MM.1S (cell line): ENCODE results near the gene TBC1D3I.
"Not testable (repeated sequence)": the region's sequence is repeated elsewhere in the genome, so short reads cannot be mapped to it uniquely, and the experiment has no call there.

Experiments
- DNase-seq: peaks from one replicate; pipeline ENCODE4 v3.0.0-alpha.2; 2015
- H2AFZ ChIP-seq: fragments of 300-600 bp; sonication (generic); 2 replicates; pipeline ENCODE4 v1.6.0; 2016; ENCODE audit warnings: antibody characterized with exemption, low read length
- H3F3A ChIP-seq: fragments of 300-600 bp; sonication (generic); 2 replicates; pipeline ENCODE4 v1.6.1; 2016; ENCODE audit warnings: mild to moderate bottlenecking, antibody characterized with exemption, low read length, moderate library complexity, mixed read lengths; ENCODE audit not compliant: insufficient read depth
- H3K27ac ChIP-seq: fragments of 300-600 bp; sonication (generic); 2 replicates; pipeline ENCODE4 v1.5.1; 2016; ENCODE audit warnings: mild to moderate bottlenecking, low read length
- H3K27me3 ChIP-seq: fragments of 300-600 bp; sonication (generic); replicated peaks from 2 replicates; pipeline ENCODE4 v1.6.0; 2016; ENCODE audit warnings: low read length; ENCODE audit not compliant: insufficient read depth
- H3K36me3 ChIP-seq: fragments of 300-600 bp; sonication (generic); replicated peaks from 2 replicates; pipeline ENCODE4 v1.6.1; 2016; ENCODE audit warnings: mild to moderate bottlenecking, low read length, mixed read lengths; ENCODE audit not compliant: insufficient read depth
- H3K4me1 ChIP-seq: fragments of 300-600 bp; sonication (generic); 2 replicates; pipeline ENCODE4 v1.6.1; 2016; ENCODE audit warnings: low read length, mixed read lengths
- H3K4me2 ChIP-seq: fragments of 300-600 bp; sonication (generic); 2 replicates; pipeline ENCODE4 v1.6.0; 2016; ENCODE audit warnings: low read depth, low read length
- H3K4me3 ChIP-seq: fragments of 300-600 bp; sonication (generic); 2 replicates; pipeline ENCODE4 v1.5.1; 2016; ENCODE audit warnings: low read length, mixed read lengths
- H3K79me2 ChIP-seq: fragments of 300-600 bp; sonication (generic); 2 replicates; pipeline ENCODE4 v1.6.1; 2016; ENCODE audit warnings: mixed run types, low read length, mixed read lengths
- H3K9ac ChIP-seq: fragments of 300-600 bp; sonication (generic); 2 replicates; pipeline ENCODE4 v1.6.1; 2016; ENCODE audit warnings: low read length, mixed read lengths
- H3K9me2 ChIP-seq: fragments of 300-600 bp; sonication (generic); replicated peaks from 2 replicates; pipeline ENCODE4 v1.6.1; 2016; ENCODE audit warnings: mild to moderate bottlenecking, low read length, mixed read lengths; ENCODE audit not compliant: insufficient read depth
- H3K9me3 ChIP-seq: fragments of 300-600 bp; sonication (generic); replicated peaks from 2 replicates; pipeline ENCODE4 v1.6.1; 2016; ENCODE audit warnings: mild to moderate bottlenecking, low read length, mixed read lengths; ENCODE audit not compliant: insufficient read depth
- H4K20me1 ChIP-seq: fragments of 300-600 bp; sonication (generic); 2 replicates; pipeline ENCODE4 v1.6.1; 2016; ENCODE audit warnings: mild to moderate bottlenecking, low read length, moderate library complexity, mixed read lengths; ENCODE audit not compliant: insufficient read depth
- EZH2 ChIP-seq: fragments of 300-600 bp; sonication (generic); optimal IDR thresholded peaks from 2 replicates; pipeline ENCODE3; 2017; ENCODE audit warnings: low read depth, mild to moderate bottlenecking, antibody characterized with exemption, low read length, mixed read lengths
- EZH2phosphoT487 ChIP-seq: fragments of 300-600 bp; sonication (generic); IDR thresholded peaks from 2 replicates; pipeline ENCODE4 v1.6.1; 2018; ENCODE audit warnings: antibody characterized with exemption, low read length
- TF ChIP-seq, protein P1 (sequence below): fragments of 300-600 bp; sonication (generic); IDR thresholded peaks from 2 replicates; pipeline ENCODE4 v1.5.1; 2016; ENCODE audit warnings: antibody characterized with exemption, low read length, mixed read lengths

Gene TBC1D3I

DNA sequence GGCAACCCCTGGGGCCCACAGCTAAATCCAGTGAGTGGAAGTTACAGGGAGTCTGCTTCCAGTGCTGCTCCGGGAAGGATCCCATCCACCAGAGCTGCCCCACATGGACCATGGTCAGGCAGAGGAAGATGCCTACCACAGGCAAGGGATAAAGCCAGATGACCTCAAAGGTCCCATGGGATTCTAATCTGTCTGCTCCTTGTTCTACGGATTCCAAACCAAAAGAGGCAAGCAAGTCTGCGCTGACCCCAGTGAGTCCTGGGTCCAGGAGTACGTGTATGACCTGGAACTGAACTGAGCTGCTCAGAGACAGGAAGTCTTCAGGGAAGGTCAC, 52.1 kb downstream of the TBC1D3I start:
- Histone ChIP-seq H3K4me1 (peaks cover 47% of the 10 kb centered on the region), H3F3A (peaks cover 26% of the 10 kb centered on the region), H3K9me3 (no peaks in the 10 kb centered on the region), H3K9ac (no peak overlapping the region; the same call in 1 of the 2 replicates), H3K27me3 (no peaks in the 10 kb centered on the region), H3K79me2 (peaks cover 10% of the 10 kb centered on the region), H3K27ac (no peak overlapping the region), H3K9me2 (no peaks in the 10 kb centered on the region), H3K4me3 (no peak overlapping the region), H3K36me3 (no peaks in the 10 kb centered on the region), H3K4me2 (peak overlapping the region; percentile 52), H4K20me1 (no peaks in the 10 kb centered on the region), H2AFZ (no peak overlapping the region)
- TF ChIP-seq EZH2phosphoT487 = no peak
- no peak for TF ChIP-seq EZH2
- TF ChIP-seq, protein P1, sequence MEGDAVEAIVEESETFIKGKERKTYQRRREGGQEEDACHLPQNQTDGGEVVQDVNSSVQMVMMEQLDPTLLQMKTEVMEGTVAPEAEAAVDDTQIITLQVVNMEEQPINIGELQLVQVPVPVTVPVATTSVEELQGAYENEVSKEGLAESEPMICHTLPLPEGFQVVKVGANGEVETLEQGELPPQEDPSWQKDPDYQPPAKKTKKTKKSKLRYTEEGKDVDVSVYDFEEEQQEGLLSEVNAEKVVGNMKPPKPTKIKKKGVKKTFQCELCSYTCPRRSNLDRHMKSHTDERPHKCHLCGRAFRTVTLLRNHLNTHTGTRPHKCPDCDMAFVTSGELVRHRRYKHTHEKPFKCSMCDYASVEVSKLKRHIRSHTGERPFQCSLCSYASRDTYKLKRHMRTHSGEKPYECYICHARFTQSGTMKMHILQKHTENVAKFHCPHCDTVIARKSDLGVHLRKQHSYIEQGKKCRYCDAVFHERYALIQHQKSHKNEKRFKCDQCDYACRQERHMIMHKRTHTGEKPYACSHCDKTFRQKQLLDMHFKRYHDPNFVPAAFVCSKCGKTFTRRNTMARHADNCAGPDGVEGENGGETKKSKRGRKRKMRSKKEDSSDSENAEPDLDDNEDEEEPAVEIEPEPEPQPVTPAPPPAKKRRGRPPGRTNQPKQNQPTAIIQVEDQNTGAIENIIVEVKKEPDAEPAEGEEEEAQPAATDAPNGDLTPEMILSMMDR = no peak
- DNase-seq = no peak

DNA sequence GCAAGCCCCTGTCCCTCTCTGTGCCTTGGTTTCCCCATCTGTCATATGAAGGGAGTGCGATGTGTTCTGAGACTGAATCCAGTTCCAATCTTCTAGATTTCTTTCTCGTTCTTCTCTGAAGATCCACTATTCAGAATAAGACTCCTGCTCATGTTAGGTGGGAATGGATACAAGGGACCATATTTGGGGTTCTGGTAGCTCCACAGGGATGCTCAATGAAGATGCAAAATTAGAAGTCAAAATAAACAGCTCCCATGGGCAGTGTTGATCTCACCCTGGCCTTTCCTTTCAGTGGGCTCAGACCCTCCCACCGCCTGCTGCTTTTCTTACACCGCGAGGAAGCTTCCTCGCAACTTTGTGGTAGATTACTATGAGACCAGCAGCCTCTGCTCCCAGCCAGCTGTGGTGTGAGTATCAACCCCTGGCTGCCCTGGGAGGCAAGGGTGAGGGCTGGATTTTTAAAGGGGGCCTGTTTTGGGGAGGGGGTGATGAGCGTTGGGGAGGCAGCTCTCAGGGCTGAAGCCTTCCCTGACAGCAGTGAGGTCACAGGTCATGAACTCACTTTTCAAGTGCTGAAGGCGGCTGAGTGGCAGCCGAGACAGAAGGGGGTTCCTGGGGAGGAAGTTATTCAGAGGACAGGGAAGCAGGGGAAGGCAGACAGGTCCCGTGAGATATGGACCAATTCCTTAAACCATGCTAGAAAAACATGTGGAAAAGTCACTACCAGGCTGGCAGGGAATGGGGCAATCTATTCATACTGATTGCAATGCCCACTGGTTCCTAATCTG, 52.7 kb downstream of the TBC1D3I start:
- H3K79me2 ChIP-seq, H3K9me2 ChIP-seq, H3K36me3 ChIP-seq, H4K20me1 ChIP-seq, H2AFZ ChIP-seq, H3K9me3 ChIP-seq, H3K27me3 ChIP-seq: not testable (repeated sequence)
- peak overlapping the region; percentile 52 for H3K4me2 ChIP-seq
- peak overlapping the region; percentile 32; the same call in 1 of the 2 replicates for H3K9ac ChIP-seq
- DNase-seq = peak; percentile 5
- peaks cover 32% of the 10 kb centered on the region for H3F3A ChIP-seq
- H3K4me1 ChIP-seq = peaks cover 53% of the 10 kb centered on the region
- H3K27ac ChIP-seq = peak overlapping the region; percentile 69; the same call in 1 of the 2 replicates
- peak overlapping the region; percentile 11 for H3K4me3 ChIP-seq

DNA sequence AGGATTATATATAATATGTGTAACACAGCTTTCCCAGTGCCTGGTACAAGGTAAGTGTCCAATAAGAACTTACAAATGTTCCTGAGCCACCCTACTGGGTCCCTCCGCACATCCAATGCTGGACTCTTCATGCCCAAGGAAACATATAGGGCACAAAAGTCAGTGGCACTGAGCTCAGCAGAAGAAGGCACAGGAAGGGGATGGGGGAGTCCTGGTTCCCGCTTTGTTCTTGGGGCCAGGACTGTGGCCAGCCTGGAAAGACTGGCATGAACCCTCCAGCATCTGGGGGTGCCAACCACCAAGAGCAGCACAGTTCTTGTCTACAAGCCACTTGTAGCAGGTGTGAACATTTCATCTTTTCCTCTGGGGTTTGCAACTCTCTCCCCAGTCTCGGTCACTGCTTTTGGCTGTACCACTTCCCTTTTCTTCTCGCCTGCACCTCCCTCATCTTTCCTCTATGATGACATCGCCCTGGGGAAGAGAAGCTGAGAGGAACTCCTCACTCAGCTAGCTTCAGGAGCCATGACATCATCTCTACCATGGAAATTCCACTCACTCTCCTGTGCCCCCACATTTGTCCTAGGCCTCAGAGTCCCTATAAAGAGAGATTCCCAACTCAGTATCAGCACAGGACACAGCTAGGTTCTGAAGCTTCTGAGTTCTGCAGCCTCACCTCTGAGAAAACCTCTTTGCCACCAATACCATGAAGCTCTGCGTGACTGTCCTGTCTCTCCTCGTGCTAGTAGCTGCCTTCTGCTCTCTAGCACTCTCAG, 53.7 kb downstream of the TBC1D3I start, which contains the start of gene CCL4L2:
CCL4L2 (plus strand) TSS at position 625 of the 773 bp plus-strand sequence.
- peak within 1 kb of the TSS; percentile 69 for H3K27ac ChIP-seq
- DNase-seq = peak; percentile 75
- H3K4me2 ChIP-seq = peak within 1 kb of the TSS; percentile 52
- peak within 1 kb of the TSS; percentile 46 for H3K9ac ChIP-seq
- H3K27me3 ChIP-seq, H3K9me2 ChIP-seq, H2AFZ ChIP-seq, H4K20me1 ChIP-seq, H3K36me3 ChIP-seq, H3K79me2 ChIP-seq, H3K9me3 ChIP-seq: not testable (repeated sequence)
- peak within 1 kb of the TSS; percentile 17 for H3K4me3 ChIP-seq
- H3F3A ChIP-seq = peaks cover 42% of the 10 kb centered on the region
- peaks cover 57% of the 10 kb centered on the region for H3K4me1 ChIP-seq

DNA sequence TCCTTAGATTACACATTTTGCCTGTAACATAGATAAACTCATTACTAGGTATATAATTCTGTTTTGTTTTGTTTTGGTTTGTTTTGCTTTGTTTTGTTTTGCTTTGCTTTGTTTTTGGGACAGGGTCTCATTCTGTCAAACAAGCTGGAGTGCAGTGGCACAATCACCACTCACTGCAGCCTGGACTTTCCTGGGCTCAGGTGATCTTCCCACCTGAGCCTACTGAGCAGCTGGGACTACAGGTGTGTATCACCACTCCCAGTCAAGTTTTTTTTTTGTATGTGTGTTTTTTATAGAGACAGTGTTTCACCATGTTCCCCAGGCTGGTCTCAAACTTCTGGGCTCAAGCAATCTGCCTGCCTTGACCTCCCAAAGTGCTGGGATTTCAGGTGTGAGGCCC, 54.8 kb downstream of the TBC1D3I start:
- DNase-seq = peak; percentile 53

DNA sequence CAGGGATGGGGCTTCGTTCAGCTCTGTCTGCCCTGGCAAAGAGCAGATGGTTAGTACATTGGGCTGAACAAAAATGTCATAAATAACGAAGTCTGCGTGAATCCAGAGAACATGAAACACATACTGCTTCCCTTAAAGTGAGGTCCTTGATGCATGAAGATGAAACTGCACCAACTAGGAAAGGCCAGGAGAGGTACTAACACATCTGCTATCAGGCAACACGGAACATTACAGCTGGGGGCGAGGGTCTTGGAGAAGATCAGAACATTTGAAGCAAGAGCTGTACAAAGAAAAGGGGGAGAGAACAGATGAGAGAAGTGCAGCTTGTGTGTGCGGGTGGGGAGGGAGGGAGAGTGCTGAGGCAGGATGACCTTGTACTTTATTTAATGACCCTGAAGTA, 57.0 kb downstream of the TBC1D3I start:
- DNase-seq = not testable (repeated sequence)
- peaks cover 81% of the 10 kb centered on the region for H3K4me1 ChIP-seq

More for the DNA sequence above, 54.8 kb downstream of the TBC1D3I start:
- peaks cover 10% of the 10 kb centered on the region for H3K79me2 ChIP-seq
- peak overlapping the region; percentile 69 for H3K27ac ChIP-seq
- H3K4me1 ChIP-seq = peaks cover 67% of the 10 kb centered on the region
- no peaks in the 10 kb centered on the region for H4K20me1 ChIP-seq
- H2AFZ ChIP-seq = no peak overlapping the region
- TF ChIP-seq EZH2 (no peak), EZH2phosphoT487 (no peak)
- TF ChIP-seq, protein P1 = no peak
- peaks cover 51% of the 10 kb centered on the region for H3F3A ChIP-seq
- no peak overlapping the region for H3K4me3 ChIP-seq
- H3K27me3 ChIP-seq = no peaks in the 10 kb centered on the region
- peak overlapping the region; percentile 52 for H3K4me2 ChIP-seq
- no peaks in the 10 kb centered on the region for H3K36me3 ChIP-seq
- peak overlapping the region; percentile 46 for H3K9ac ChIP-seq
- no peaks in the 10 kb centered on the region for H3K9me3 ChIP-seq
- no peaks in the 10 kb centered on the region for H3K9me2 ChIP-seq

DNA sequence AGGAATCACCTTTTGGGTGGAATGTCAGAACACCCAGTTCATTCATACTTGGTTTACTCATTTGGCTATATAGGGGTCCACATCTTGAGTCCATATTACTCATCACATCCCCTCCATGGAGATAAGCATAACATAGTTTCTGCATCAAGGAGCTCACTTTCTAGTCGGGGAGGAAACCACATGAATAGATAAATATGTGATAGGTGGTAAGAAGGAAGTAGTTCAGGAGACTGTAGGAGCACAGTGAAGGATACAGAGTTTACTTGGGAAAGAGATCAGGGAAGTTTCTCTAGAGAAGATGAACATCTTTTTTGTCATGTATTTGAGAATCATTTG, 57.9 kb downstream of the TBC1D3I start:
- not testable (repeated sequence) for H3K79me2 ChIP-seq, H3K9me2 ChIP-seq, DNase-seq, H3K9me3 ChIP-seq, H3K4me3 ChIP-seq, H3K36me3 ChIP-seq, H4K20me1 ChIP-seq, H3K27me3 ChIP-seq, H2AFZ ChIP-seq
- peak overlapping the region; percentile 11; the same call in 1 of the 2 replicates for H3K4me2 ChIP-seq
- peak overlapping the region; percentile 74 for H3K27ac ChIP-seq
- H3K9ac ChIP-seq = peak overlapping the region; percentile 41
- peaks cover 72% of the 10 kb centered on the region for H3F3A ChIP-seq
- peaks cover 81% of the 10 kb centered on the region for H3K4me1 ChIP-seq

More for the DNA sequence above, 57.0 kb downstream of the TBC1D3I start:
- not testable (repeated sequence) for H3K9me3 ChIP-seq, H4K20me1 ChIP-seq, H2AFZ ChIP-seq, H3K9ac ChIP-seq, H3K4me2 ChIP-seq, H3K36me3 ChIP-seq, H3K4me3 ChIP-seq, H3K9me2 ChIP-seq, H3K79me2 ChIP-seq, H3K27me3 ChIP-seq
- Histone ChIP-seq H3K27ac (peak overlapping the region; percentile 74; the same call in 1 of the 2 replicates), H3F3A (peaks cover 67% of the 10 kb centered on the region)
